H1 (cell line): Measurements from ENCODE around the gene TRIM28. TPM values are rescaled to one million over a fixed set of nuclear protein-coding genes. Genes with fewer than 3 reads are reported as not detected.
A peak's percentile ranks its signal among the peaks of the same experiment; 100 is the strongest.

Source experiments
- POLR2A ChIP-seq, 2 experiments: IDR thresholded peaks; 1 replicate in 1 of 2; 2 replicates in 1 of 2; pipeline ENCODE4 v1.6.1; 2011; ENCODE audit warnings: low read depth in 2 of 2, low read length in 2 of 2, mild to moderate bottlenecking in 2 of 2; ENCODE audit errors: control extremely low read depth in 1 of 2
- polyA plus RNA-seq, 7 experiments: library from polyadenylated mRNA; depleted of rRNA in 3 of 7; stranded (reverse) in 5 of 7; unstranded in 2 of 7; fragments of >200 nt in 5 of 7; fragments of 200-250 nt in 2 of 7; gene quantifications; 1 replicate in 5 of 7; 2 replicates in 1 of 7; 4 replicates in 1 of 7; pipeline versions ENCODE4 v1.2.1 to v1.2.3, GENCODE V29; 2011 to 2013; ENCODE audit warnings: missing spikeins in 2 of 7, mixed read lengths in 2 of 7
- total RNA-seq: library from RNA; stranded (reverse); fragmentation: NEBNext Ultra II Directional; extraction: Animal tissue kit (Norgen Biotek cat#: 25700); gene quantifications from 2 replicates; pipeline ENCODE4 v1.2.1, GENCODE V29; 2021
- TF ChIP-seq, protein P1 (sequence below): IDR thresholded peaks from 2 replicates; pipeline ENCODE4 v1.6.1; 2012; ENCODE audit warnings: inconsistent platforms

Gene TRIM28
- total and polyA plus RNA-seq, 2 of the 8 experiments (the other 6 are each of a cell fraction or from before 2014, with no cell fraction given) = 1,433 to 1,442 TPM

GRCh38 chr19:58562122-58563033 is 18.5 kb downstream of the TRIM28 start (continued):
- TF ChIP-seq, protein P1, sequence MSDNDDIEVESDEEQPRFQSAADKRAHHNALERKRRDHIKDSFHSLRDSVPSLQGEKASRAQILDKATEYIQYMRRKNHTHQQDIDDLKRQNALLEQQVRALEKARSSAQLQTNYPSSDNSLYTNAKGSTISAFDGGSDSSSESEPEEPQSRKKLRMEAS = peak; percentile 40
- TF ChIP-seq POLR2A (IDR thresholded peaks at IDR 0.05; ENCODE audit: control extremely low read depth in 1 of 2, low read depth in 2 of 2, low read length in 2 of 2) = peak in 1 of 2 experiments; percentile 48; a peak in 1 of 3 replicates
